CD4-positive, alpha-beta memory T cell (primary cell): ENCODE data around the gene GPR4. TPM values are rescaled to one million over a fixed set of nuclear protein-coding genes. Genes with fewer than 3 reads are reported as not detected.

Source experiments
- CTCF ChIA-PET: fragments of 350-600 bp; sonication (Branson Sonifier 250); formaldehyde crosslinking; loops from one replicate; lab custom pipeline; 2021; ENCODE audit warnings: inconsistent platforms; ENCODE audit not compliant: partially characterized antibody; lab: Charles Lee
- POLR2A ChIA-PET: fragments of 350-600 bp; sonication (Branson Sonifier 250); formaldehyde crosslinking; loops from one replicate; lab custom pipeline; 2021; ENCODE audit not compliant: partially characterized antibody; lab: Charles Lee
- DNase-seq, 5 donors: peaks; one replicate each; pipeline versions ENCODE4 v3.0.0 to v3.0.0-alpha.2; 2020 to 2022; ENCODE audit warnings: mixed read lengths in 1 of 5
- H3K27ac ChIP-seq: one replicate; pipeline ENCODE4 v1.7.0; 2013; ENCODE audit warnings: low read depth, low read length
- H3K27me3 ChIP-seq: 2 replicates; pipeline ENCODE4 v1.7.0; 2013; ENCODE audit warnings: mild to moderate bottlenecking, low read length, moderate library complexity; ENCODE audit not compliant: insufficient read depth
- H3K36me3 ChIP-seq: 2 replicates; pipeline ENCODE4 v1.7.0; 2013; ENCODE audit warnings: mild to moderate bottlenecking, low read length, moderate library complexity; ENCODE audit not compliant: insufficient read depth
- H3K4me1 ChIP-seq: 2 replicates; pipeline ENCODE4 v1.7.0; 2013; ENCODE audit warnings: mild to moderate bottlenecking, low read length, moderate library complexity; ENCODE audit not compliant: insufficient read depth
- H3K4me3 ChIP-seq, 2 donors: one replicate each; pipeline ENCODE4 v1.7.0; 2013; ENCODE audit warnings: low read length in 2 of 2, mild to moderate bottlenecking in 1 of 2
- H3K9me3 ChIP-seq, 2 donors: one replicate each; pipeline ENCODE4 v1.7.0; 2013; ENCODE audit warnings: low read length in 2 of 2, control low read depth in 1 of 2; ENCODE audit not compliant: control insufficient read depth in 1 of 2
- H3K27ac Mint-ChIP-seq, 7 donors: one replicate each; pipeline ENCODE4 v1.8.0; 2020 to 2021; ENCODE audit warnings: mixed read lengths in 7 of 7, mild to moderate bottlenecking in 6 of 7, inconsistent platforms in 3 of 7, moderate library complexity in 3 of 7
- H3K27me3 Mint-ChIP-seq, 2 donors: one replicate each; pipeline ENCODE4 v1.8.0; 2020 to 2021; ENCODE audit warnings: mixed read lengths in 2 of 2
- H3K36me3 Mint-ChIP-seq, 2 donors: one replicate each; pipeline ENCODE4 v1.8.0; 2020 to 2021; ENCODE audit warnings: mixed read lengths in 2 of 2, inconsistent platforms in 1 of 2, mild to moderate bottlenecking in 1 of 2
- H3K4me1 Mint-ChIP-seq, 4 donors: one replicate each; pipeline ENCODE4 v1.8.0; 2020 to 2021; ENCODE audit warnings: mixed read lengths in 4 of 4, mild to moderate bottlenecking in 1 of 4
- H3K4me3 Mint-ChIP-seq, 8 donors: one replicate each; pipeline ENCODE4 v1.8.0; 2020 to 2021; ENCODE audit warnings: mixed read lengths in 8 of 8, mild to moderate bottlenecking in 7 of 8, moderate library complexity in 6 of 8, inconsistent platforms in 3 of 8
- H3K9me3 Mint-ChIP-seq, 8 donors: one replicate each; pipeline ENCODE4 v1.8.0; 2020 to 2021; ENCODE audit warnings: mixed read lengths in 8 of 8, mild to moderate bottlenecking in 5 of 8, inconsistent platforms in 3 of 8, moderate library complexity in 1 of 8
- intact Hi-C: fragments of 100-400 bp; cut with micrococcal nuclease; formaldehyde crosslinking; loops from one replicate; pipeline ENCODE4 v1.15.1; 2023
- polyA plus RNA-seq, 2 donors: library from polyadenylated mRNA; unstranded; fragments of 300-500 nt; fragmentation: Illumina TruSeq; gene quantifications; one replicate each; pipeline ENCODE4 v1.2.3, GENCODE V29; 2021
- total RNA-seq, 2 experiments: library from RNA; stranded (reverse); gene quantifications; one replicate each; pipeline ENCODE4 v1.2.3, GENCODE V29; 2021

The GPR4 gene
- total and polyA plus RNA-seq, 4 experiments from 2014 or later: not detected

- Mint-ChIP-seq H3K36me3 (no peaks in the 10 kb centered on the region), H3K4me1 (peaks cover under 1 to 7% (median 3%) of the 10 kb centered on the region in 4 donors), H3K27me3 (peaks cover 19 to 31% of the 10 kb centered on the region in 2 donors), H3K9me3 (peaks cover 0 to 2% (median 0%) of the 10 kb centered on the region in 8 donors), H3K4me3 (no peak overlapping the region), H3K27ac (no peak overlapping the region)
- H3K4me1 ChIP-seq: peaks cover 3% of the 10 kb centered on the region
- no peaks in the 10 kb centered on the region for H3K36me3 ChIP-seq
- no peak for DNase-seq
- ChIA-PET POLR2A (no interaction called here), CTCF (interaction anchor here (1.1 to 1.7 kb wide), 2 partner anchors 55 to 90 kb away, joined by 3 to 6 read pairs; no protein-coding TSS in a partner anchor)
- H3K27ac ChIP-seq: no peak overlapping the region
- H3K9me3 ChIP-seq: no peaks in the 10 kb centered on the region
- intact Hi-C loops: no loop called here
- H3K27me3 ChIP-seq: peaks cover 3% of the 10 kb centered on the region
- no peak overlapping the region for H3K4me3 ChIP-seq
Measured at GRCh38 chr19:45590300-45591003, 11.6 kb downstream of the GPR4 start.

GRCh38 chr19:45589768-45590167 lies 12.2 kb downstream of the GPR4 start:
- Mint-ChIP-seq H3K9me3 (peaks cover 0 to 2% (median 0%) of the 10 kb centered on the region in 8 donors), H3K27me3 (peaks cover 19 to 31% of the 10 kb centered on the region in 2 donors), H3K36me3 (peaks cover 0 to 1% of the 10 kb centered on the region in 2 donors), H3K27ac (peak overlapping the region in 1 of 7 donors; percentile 22), H3K4me3 (no peak overlapping the region), H3K4me1 (peaks cover 5 to 8% (median 7%) of the 10 kb centered on the region in 4 donors)
- H3K27me3 ChIP-seq: peaks cover 3% of the 10 kb centered on the region
- H3K9me3 ChIP-seq: no peaks in the 10 kb centered on the region
- peaks cover 8% of the 10 kb centered on the region for H3K4me1 ChIP-seq
- no peak overlapping the region for H3K4me3 ChIP-seq
- no peaks in the 10 kb centered on the region for H3K36me3 ChIP-seq
- H3K27ac ChIP-seq: no peak overlapping the region
- ChIA-PET POLR2A (no interaction called here), CTCF (no interaction called here)
- DNase-seq: no peak
- intact Hi-C loops: loop anchor here (10.0 kb wide), 1 partner anchor 405 kb away; the partner anchor contains the start of gene CCDC61

- no peak overlapping the region for H3K27ac ChIP-seq
- peaks cover 0 to 2% (median 0%) of the 10 kb centered on the region in 8 donors for H3K9me3 Mint-ChIP-seq
- no peaks in the 10 kb centered on the region for H3K9me3 ChIP-seq
- no peak overlapping the region for H3K4me3 Mint-ChIP-seq
- peaks cover 10 to 20% (median 13%) of the 10 kb centered on the region in 4 donors for H3K4me1 Mint-ChIP-seq
- H3K36me3 ChIP-seq: no peaks in the 10 kb centered on the region
- POLR2A ChIA-PET: no interaction called here
- H3K36me3 Mint-ChIP-seq: peaks cover 0 to 3% of the 10 kb centered on the region in 2 donors
- H3K27me3 ChIP-seq: peaks cover 3% of the 10 kb centered on the region
- H3K27ac Mint-ChIP-seq: no peak overlapping the region
- CTCF ChIA-PET: no interaction called here
- peaks cover 19 to 29% of the 10 kb centered on the region in 2 donors for H3K27me3 Mint-ChIP-seq
- no peak overlapping the region for H3K4me3 ChIP-seq
- intact Hi-C loops: loop anchor here (10.0 kb wide), 1 partner anchor 407 kb away; the partner anchor contains the start of gene CCDC61
- H3K4me1 ChIP-seq: peaks cover 11% of the 10 kb centered on the region
- no peak for DNase-seq
Measured at GRCh38 chr19:45587873-45588272, 14.1 kb downstream of the GPR4 start.

GRCh38 chr19:45585158-45585577 lies 16.8 kb downstream of the GPR4 start:
- Mint-ChIP-seq H3K36me3 (peaks cover 7 to 8% of the 10 kb centered on the region in 2 donors), H3K4me3 (peak overlapping the region; percentile 87 to 97 (median 93)), H3K4me1 (peaks cover 7 to 26% (median 16%) of the 10 kb centered on the region in 4 donors), H3K27me3 (peaks cover 8 to 10% of the 10 kb centered on the region in 2 donors), H3K9me3 (no peaks in the 10 kb centered on the region), H3K27ac (peak overlapping the region; percentile 93 to 100 (median 98))
- H3K4me1 ChIP-seq: peaks cover 11% of the 10 kb centered on the region
- H3K9me3 ChIP-seq: no peaks in the 10 kb centered on the region
- intact Hi-C loops: loop anchor here (2.0 to 10.0 kb wide), 2 partner anchors 86 to 410 kb away; partner anchors contain the start of genes CCDC61 and PPM1N
- no peak for DNase-seq
- ChIA-PET CTCF (interaction anchor here (1.9 kb wide), 1 partner anchor 57 kb away, joined by 8 read pairs; no protein-coding TSS in a partner anchor), POLR2A (interaction anchor here (0.6 to 2.5 kb wide), 12 partner anchors 56 to 413 kb away, joined by 3 to 22 read pairs (median 5); partner anchors contain the start of genes FBXO46, FOSB, QPCTL and SNRPD2)
- no peaks in the 10 kb centered on the region for H3K36me3 ChIP-seq
- no peaks in the 10 kb centered on the region for H3K27me3 ChIP-seq
- peak overlapping the region; percentile 99 for H3K27ac ChIP-seq
- H3K4me3 ChIP-seq: peak overlapping the region; percentile 84 to 85

- Mint-ChIP-seq H3K4me1 (peaks cover 7 to 26% (median 16%) of the 10 kb centered on the region in 4 donors), H3K4me3 (peak within 1 kb of the TSS; percentile 87 to 97 (median 93)), H3K27me3 (peaks cover 1 to 4% of the 10 kb centered on the region in 2 donors), H3K27ac (peak within 1 kb of the TSS; percentile 93 to 100 (median 98)), H3K36me3 (peaks cover 7 to 8% of the 10 kb centered on the region in 2 donors), H3K9me3 (no peaks in the 10 kb centered on the region)
- DNase-seq: peak; percentile 98 to 100 (median 99)
- H3K36me3 ChIP-seq: no peaks in the 10 kb centered on the region
- H3K9me3 ChIP-seq: no peaks in the 10 kb centered on the region
- no peaks in the 10 kb centered on the region for H3K27me3 ChIP-seq
- ChIA-PET POLR2A (interaction anchor here (0.6 to 2.5 kb wide), 13 partner anchors 57 to 413 kb away, joined by 3 to 22 read pairs (median 5); partner anchors contain the start of genes CCDC61, FBXO46, FOSB and QPCTL), CTCF (interaction anchor here (1.0 to 1.9 kb wide), 4 partner anchors 30 to 145 kb away, joined by 3 to 8 read pairs (median 4); no protein-coding TSS in a partner anchor)
- peak within 1 kb of the TSS; percentile 99 for H3K27ac ChIP-seq
- intact Hi-C loops: loop anchor here (1.0 to 10.0 kb wide), 9 partner anchors 57 to 410 kb away; partner anchors contain the start of genes CCDC61, ERCC1, POLR1G and PPM1N
- peak within 1 kb of the TSS; percentile 84 to 99 for H3K4me3 ChIP-seq
- peaks cover 11% of the 10 kb centered on the region for H3K4me1 ChIP-seq
Measured at GRCh38 chr19:45584332-45585157, 17.5 kb downstream of the GPR4 start, which contains the start of gene OPA3. Gene OPA3 (minus strand): TSS chr19:45584802. CDS start chr19:45584764, 38 bp downstream.

GRCh38 chr19:45581576-45581975 lies 20.4 kb downstream of the GPR4 start:
- Histone ChIP-seq H3K27me3 (no peaks in the 10 kb centered on the region), H3K4me3 (no peak overlapping the region), H3K4me1 (peaks cover 11% of the 10 kb centered on the region), H3K27ac (no peak overlapping the region), H3K9me3 (no peaks in the 10 kb centered on the region), H3K36me3 (no peaks in the 10 kb centered on the region)
- no peaks in the 10 kb centered on the region for H3K9me3 Mint-ChIP-seq
- POLR2A ChIA-PET: interaction anchor here (1.0 kb wide), 1 partner anchor 60 kb away, joined by 3 read pairs; no protein-coding TSS in a partner anchor
- peak overlapping the region in 3 of 7 donors; percentile 30 to 59 (median 32) for H3K27ac Mint-ChIP-seq
- intact Hi-C loops: loop anchor here (5.0 to 10.0 kb wide), 2 partner anchors 159 to 413 kb away; partner anchors contain the start of genes CCDC61 and ERCC1
- peaks cover 9 to 35% (median 20%) of the 10 kb centered on the region in 4 donors for H3K4me1 Mint-ChIP-seq
- peaks cover 7 to 9% of the 10 kb centered on the region in 2 donors for H3K36me3 Mint-ChIP-seq
- DNase-seq: no peak
- CTCF ChIA-PET: interaction anchor here (1.2 kb wide), 2 partner anchors 14 to 23 kb away, joined by 3 to 5 read pairs; no protein-coding TSS in a partner anchor
- peak overlapping the region in 5 of 8 donors; percentile 10 to 65 (median 39) for H3K4me3 Mint-ChIP-seq
- H3K27me3 Mint-ChIP-seq: no peaks in the 10 kb centered on the region
